Measurements from ENCODE around the gene RSRC2. TPM values are rescaled to one million over a fixed set of nuclear protein-coding genes. Genes with fewer than 3 reads are reported as not detected.

Gene RSRC2
- total RNA-seq, 1 experiment from 2014 or later = 68.7 TPM

DNA sequence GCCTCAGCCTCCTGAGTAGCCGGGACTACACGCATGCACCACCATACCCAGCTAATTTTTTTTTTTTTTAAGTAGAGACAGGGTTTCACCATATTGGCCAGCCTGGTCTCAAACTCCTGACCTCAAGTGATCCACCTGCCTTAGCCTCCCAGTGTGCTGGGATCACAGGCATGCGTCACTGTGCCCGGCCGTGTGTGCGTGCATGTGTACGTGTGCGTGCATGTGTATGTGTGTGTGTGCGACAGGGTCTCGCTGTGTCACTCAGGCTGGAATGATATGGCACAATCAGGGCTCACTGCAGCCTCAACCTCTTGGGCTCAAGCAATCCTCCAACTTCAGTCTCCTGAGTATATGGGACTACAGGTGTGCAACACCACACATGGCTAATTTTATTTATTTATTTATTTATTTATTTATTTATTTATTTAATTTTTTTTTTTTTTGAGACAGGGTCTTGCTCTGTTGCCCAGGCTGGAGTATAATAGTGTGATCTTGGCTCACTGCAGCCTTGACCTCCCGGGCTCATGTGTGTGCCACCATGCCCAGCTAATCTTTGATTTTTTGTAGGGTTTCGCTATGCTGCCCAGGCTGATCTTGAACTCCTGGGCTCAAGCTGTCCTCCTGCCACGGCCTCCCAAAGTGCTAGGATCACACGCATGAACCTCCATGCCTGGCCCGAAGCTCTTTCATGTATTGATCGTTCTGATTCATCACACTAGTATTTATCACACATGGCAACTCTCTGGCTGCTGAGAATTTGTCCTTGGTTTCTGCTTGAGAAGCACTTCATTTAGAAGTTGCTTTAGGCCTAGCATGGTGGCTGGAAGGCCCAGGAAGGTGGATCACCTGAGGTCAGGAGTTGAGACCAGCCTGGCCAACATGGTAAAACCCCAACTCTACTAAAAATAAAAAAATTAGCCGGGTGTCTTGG lies 68.4 kb downstream of the RSRC2 start:
- ChIA-PET CTCF (interaction anchor here (1.9 kb wide), 1 partner anchor 13 kb away, joined by 6 read pairs; no protein-coding TSS in a partner anchor), POLR2A (no interaction called here)

More for the DNA sequence above, 68.4 kb downstream of the RSRC2 start:
- no peak for DNase-seq (ENCODE audit: low read depth, low spot score)
- Histone ChIP-seq H3K4me2 (ENCODE audit: low read length) (no peak overlapping the region), H3K79me2 (ENCODE audit: insufficient read depth, low read length) (no peaks in the 10 kb centered on the region), H3K9me3 (ENCODE audit: control insufficient read depth in 1 of 2, insufficient read depth in 1 of 2, low read depth in 1 of 2, low read length in 2 of 2) (no peaks in the 10 kb centered on the region), H3K36me3 (ENCODE audit: control insufficient read depth in 1 of 2, insufficient read depth in 2 of 2, low read length in 2 of 2) (no peaks in the 10 kb centered on the region), H3K9ac (ENCODE audit: low read length) (no peak overlapping the region), H3K4me3 (replicated peaks in 1 of 2; ENCODE audit: low read depth in 1 of 2, low read length in 2 of 2) (no peak overlapping the region), H3K9me2 (ENCODE audit: insufficient read depth) (no peaks in the 10 kb centered on the region), H3K27me3 (ENCODE audit: insufficient read depth, low read length) (no peaks in the 10 kb centered on the region), H2AFZ (ENCODE audit: low read depth, low read length, poor library complexity, severe bottlenecking) (no peak overlapping the region), H3K4me1 (ENCODE audit: control insufficient read depth in 1 of 2, insufficient read depth in 2 of 2, low read length in 2 of 2) (peaks cover 0 to 9% of the 10 kb centered on the region in 2 experiments; a peak in 1 of 4 replicates), H4K20me1 (ENCODE audit: insufficient read depth) (no peaks in the 10 kb centered on the region), H3K27ac (ENCODE audit: low read depth, low read length) (no peak overlapping the region)
- RAD21 ChIA-PET (ENCODE audit: low non-redundant PET in 1 of 2, low total read pairs in 2 of 2, uncharacterized antibody in 2 of 2, unreplicated experiment in 2 of 2) = no interaction called here
- no TSS peak for BruUV-seq (replicated peaks)
- no peak for ATAC-seq
- intact Hi-C loops (cut with micrococcal nuclease) = no loop called here
- TF ChIP-seq FOSL1 (IDR thresholded peaks at IDR 0.05; ENCODE audit: low read depth) (no peak), TCF7L2 (IDR thresholded peaks at IDR 0.05; ENCODE audit: borderline replicate concordance, extremely low read depth, insufficient read depth, insufficient read length) (no peak), SP1 (IDR thresholded peaks at IDR 0.05; ENCODE audit: low read depth) (no peak), CBX3 (IDR thresholded peaks at IDR 0.05; ENCODE audit: low read depth) (no peak), ZNF274 (IDR thresholded peaks at IDR 0.05; ENCODE audit: low read depth, low read length) (no peak), EZH2 (IDR thresholded peaks at IDR 0.05) (no peak), POLR2A (IDR thresholded peaks at IDR 0.05; ENCODE audit: borderline replicate concordance, extremely low read depth, insufficient read depth, insufficient read length) (no peak), SRF (IDR thresholded peaks at IDR 0.05; ENCODE audit: low read depth) (no peak), ELF1 (IDR thresholded peaks at IDR 0.05; ENCODE audit: borderline replicate concordance, low read depth) (no peak), SIN3A (IDR thresholded peaks at IDR 0.05; ENCODE audit: low read depth) (no peak), RAD21 (IDR thresholded peaks at IDR 0.05; ENCODE audit: low read depth) (no peak), EGR1 (IDR thresholded peaks at IDR 0.05; ENCODE audit: low read depth) (no peak), ATF3 (IDR thresholded peaks at IDR 0.05) (no peak)
- TF ChIP-seq, protein P1, sequence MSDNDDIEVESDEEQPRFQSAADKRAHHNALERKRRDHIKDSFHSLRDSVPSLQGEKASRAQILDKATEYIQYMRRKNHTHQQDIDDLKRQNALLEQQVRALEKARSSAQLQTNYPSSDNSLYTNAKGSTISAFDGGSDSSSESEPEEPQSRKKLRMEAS (IDR thresholded peaks at IDR 0.05) = no peak
- TF ChIP-seq, protein P2, sequence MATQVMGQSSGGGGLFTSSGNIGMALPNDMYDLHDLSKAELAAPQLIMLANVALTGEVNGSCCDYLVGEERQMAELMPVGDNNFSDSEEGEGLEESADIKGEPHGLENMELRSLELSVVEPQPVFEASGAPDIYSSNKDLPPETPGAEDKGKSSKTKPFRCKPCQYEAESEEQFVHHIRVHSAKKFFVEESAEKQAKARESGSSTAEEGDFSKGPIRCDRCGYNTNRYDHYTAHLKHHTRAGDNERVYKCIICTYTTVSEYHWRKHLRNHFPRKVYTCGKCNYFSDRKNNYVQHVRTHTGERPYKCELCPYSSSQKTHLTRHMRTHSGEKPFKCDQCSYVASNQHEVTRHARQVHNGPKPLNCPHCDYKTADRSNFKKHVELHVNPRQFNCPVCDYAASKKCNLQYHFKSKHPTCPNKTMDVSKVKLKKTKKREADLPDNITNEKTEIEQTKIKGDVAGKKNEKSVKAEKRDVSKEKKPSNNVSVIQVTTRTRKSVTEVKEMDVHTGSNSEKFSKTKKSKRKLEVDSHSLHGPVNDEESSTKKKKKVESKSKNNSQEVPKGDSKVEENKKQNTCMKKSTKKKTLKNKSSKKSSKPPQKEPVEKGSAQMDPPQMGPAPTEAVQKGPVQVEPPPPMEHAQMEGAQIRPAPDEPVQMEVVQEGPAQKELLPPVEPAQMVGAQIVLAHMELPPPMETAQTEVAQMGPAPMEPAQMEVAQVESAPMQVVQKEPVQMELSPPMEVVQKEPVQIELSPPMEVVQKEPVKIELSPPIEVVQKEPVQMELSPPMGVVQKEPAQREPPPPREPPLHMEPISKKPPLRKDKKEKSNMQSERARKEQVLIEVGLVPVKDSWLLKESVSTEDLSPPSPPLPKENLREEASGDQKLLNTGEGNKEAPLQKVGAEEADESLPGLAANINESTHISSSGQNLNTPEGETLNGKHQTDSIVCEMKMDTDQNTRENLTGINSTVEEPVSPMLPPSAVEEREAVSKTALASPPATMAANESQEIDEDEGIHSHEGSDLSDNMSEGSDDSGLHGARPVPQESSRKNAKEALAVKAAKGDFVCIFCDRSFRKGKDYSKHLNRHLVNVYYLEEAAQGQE (IDR thresholded peaks at IDR 0.05; ENCODE audit: low read depth) = no peak
